ENCODE data around the gene ACTL6B.

ACTL6B gene

GRCh38 chr7:100687751-100688300, 31.6 kb upstream of the ACTL6B start:
- TF ChIP-seq CTCF (IDR thresholded peaks at IDR 0.05; ENCODE audit: control insufficient read depth, insufficient read depth, low read depth, low read length, missing control alignments): no peak
- DNase-seq (ENCODE audit: low read depth): no peak

GRCh38 chr7:100687261-100687660, 31.0 kb upstream of the ACTL6B start:
- no peak for DNase-seq (ENCODE audit: low read depth)
- H3K4me3 ChIP-seq (ENCODE audit: control insufficient read depth, low read depth, low read length): no peak overlapping the region
- no peak for TF ChIP-seq CTCF (IDR thresholded peaks at IDR 0.05; ENCODE audit: control insufficient read depth, insufficient read depth, low read depth, low read length, missing control alignments)

More at GRCh38 chr7:100687751-100688300, 31.6 kb upstream of the ACTL6B start:
- H3K4me3 ChIP-seq (ENCODE audit: control insufficient read depth, low read depth, low read length): no peak overlapping the region

GRCh38 chr7:100686822-100687211, 30.6 kb upstream of the ACTL6B start:
- DNase-seq (ENCODE audit: low read depth): no peak
- no peak overlapping the region for H3K4me3 ChIP-seq (ENCODE audit: control insufficient read depth, low read depth, low read length)
- no peak for TF ChIP-seq CTCF (IDR thresholded peaks at IDR 0.05; ENCODE audit: control insufficient read depth, insufficient read depth, low read depth, low read length, missing control alignments)

- TF ChIP-seq CTCF (IDR thresholded peaks at IDR 0.05; ENCODE audit: control insufficient read depth, insufficient read depth, low read depth, low read length, missing control alignments): no peak
- no peak for DNase-seq (ENCODE audit: low read depth)
- no peak overlapping the region for H3K4me3 ChIP-seq (ENCODE audit: control insufficient read depth, low read depth, low read length)
Measured at GRCh38 chr7:100686201-100686821, 30.1 kb upstream of the ACTL6B start.

GRCh38 chr7:100685631-100686145, 29.4 kb upstream of the ACTL6B start:
- H3K4me3 ChIP-seq (ENCODE audit: control insufficient read depth, low read depth, low read length): no peak overlapping the region
- no peak for DNase-seq (ENCODE audit: low read depth)
- no peak for TF ChIP-seq CTCF (IDR thresholded peaks at IDR 0.05; ENCODE audit: control insufficient read depth, insufficient read depth, low read depth, low read length, missing control alignments)

- H3K4me3 ChIP-seq (ENCODE audit: control insufficient read depth, low read depth, low read length): no peak overlapping the region
- no peak for TF ChIP-seq CTCF (IDR thresholded peaks at IDR 0.05; ENCODE audit: control insufficient read depth, insufficient read depth, low read depth, low read length, missing control alignments)
- DNase-seq (ENCODE audit: low read depth): no peak
Measured at GRCh38 chr7:100685049-100685605, 28.9 kb upstream of the ACTL6B start.
